ENCODE results near the gene RASGEF1B. TPM values are rescaled to one million over a fixed set of nuclear protein-coding genes. Genes with fewer than 3 reads are reported as not detected.

Gene RASGEF1B
- total RNA-seq, 1 donor from 2014 or later, result 13.5 TPM

GRCh38 chr4:81376720-81377119 lies 95.0 kb downstream of the RASGEF1B start:
- Histone ChIP-seq H3K27ac (no peak overlapping the region), H3K27me3 (no peaks in the 10 kb centered on the region), H3K4me1 (no peaks in the 10 kb centered on the region), H3K4me3 (no peak overlapping the region), H3K9me3 (no peaks in the 10 kb centered on the region), H3K36me3 (no peaks in the 10 kb centered on the region)
- intact Hi-C loops (cut with DNase I), result no loop called here
- TF ChIP-seq CTCF (IDR thresholded peaks at IDR 0.05) (no peak), POLR2AphosphoS5 (IDR thresholded peaks at IDR 0.05; ENCODE audit: insufficient read depth in 1 of 2, low read depth in 1 of 2) (no peak), POLR2A (IDR thresholded peaks at IDR 0.05) (no peak)
- no peak for DNase-seq (ENCODE audit: extremely low spot score in 2 of 2)

Measured in vagina (tissue), 2 donors.